Measurements from ENCODE around the gene LPCAT3.

- no peak for TF ChIP-seq CTCF (optimal IDR thresholded peaks at IDR 0.05 in 1 of 3, IDR thresholded peaks at IDR 0.05 in 1 of 3, conservative IDR thresholded peaks at IDR 0.05 in 1 of 3; ENCODE audit: extremely low read depth in 1 of 3, insufficient read depth in 2 of 3, low read length in 3 of 3)
- TF ChIP-seq EZH2 (IDR thresholded peaks at IDR 0.05; ENCODE audit: low read length): no peak
Measured at GRCh38 chr12:6936636-6937480, 81.4 kb downstream of the LPCAT3 start.
